Measurements from ENCODE around the gene SLC22A23.
A peak's percentile ranks its signal among the peaks of the same experiment; 100 is the strongest.

The SLC22A23 gene

DNA sequence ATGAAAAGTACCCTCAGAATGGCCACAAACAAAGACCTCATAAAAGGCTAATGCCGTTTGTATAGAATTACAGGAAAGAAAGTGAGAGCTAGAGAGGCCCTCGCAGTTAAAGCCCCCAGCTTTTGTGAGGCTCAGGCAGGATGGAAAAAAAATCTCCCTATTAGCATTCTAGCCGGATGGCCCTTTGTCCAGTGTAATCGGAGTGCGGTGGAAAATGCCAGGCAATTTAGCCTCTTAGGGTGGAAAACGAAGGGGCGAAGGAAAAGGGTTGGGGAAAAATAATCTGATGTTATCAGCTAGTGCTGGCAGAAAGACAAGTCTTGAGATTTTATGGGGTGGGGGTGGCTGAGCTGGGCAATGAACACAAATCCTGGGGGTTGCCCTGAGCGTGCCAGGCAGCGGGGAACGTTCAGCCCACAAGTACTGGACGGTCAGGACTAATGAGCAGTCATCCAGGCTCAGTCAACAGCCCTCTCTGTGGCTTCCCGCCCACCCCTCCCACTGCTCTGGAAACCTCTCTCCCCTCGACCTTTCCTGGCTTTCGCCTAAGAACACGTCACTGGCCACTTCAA, 105.7 kb downstream of the SLC22A23 start:
- DNase-seq = no peak

DNA sequence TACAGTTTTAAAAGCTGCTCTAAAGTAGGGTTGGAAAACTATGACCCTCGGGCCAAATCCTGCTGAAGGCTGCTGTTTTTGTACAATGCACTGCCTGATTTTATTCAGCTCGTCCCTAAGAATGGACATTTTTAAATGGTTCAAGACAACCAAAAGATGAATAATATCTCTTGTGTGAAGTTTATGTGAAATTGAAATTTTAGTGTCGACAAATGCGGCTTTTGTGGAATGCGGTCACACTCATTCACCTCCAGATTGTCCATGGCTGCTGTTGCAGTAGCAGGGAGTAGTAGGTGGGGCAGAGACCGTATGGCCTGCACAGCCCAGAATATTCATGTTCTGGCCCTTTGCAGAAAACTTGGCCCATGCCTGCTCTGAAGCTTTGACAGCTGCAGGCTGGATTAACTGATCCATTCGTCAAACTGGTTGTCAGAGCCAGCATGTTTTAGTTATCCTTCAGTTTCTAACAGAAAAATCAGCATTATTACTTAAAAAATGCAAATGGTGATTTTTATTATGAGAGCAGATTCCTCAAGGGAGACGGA, 106.5 kb downstream of the SLC22A23 start:
- no peak for DNase-seq

DNA sequence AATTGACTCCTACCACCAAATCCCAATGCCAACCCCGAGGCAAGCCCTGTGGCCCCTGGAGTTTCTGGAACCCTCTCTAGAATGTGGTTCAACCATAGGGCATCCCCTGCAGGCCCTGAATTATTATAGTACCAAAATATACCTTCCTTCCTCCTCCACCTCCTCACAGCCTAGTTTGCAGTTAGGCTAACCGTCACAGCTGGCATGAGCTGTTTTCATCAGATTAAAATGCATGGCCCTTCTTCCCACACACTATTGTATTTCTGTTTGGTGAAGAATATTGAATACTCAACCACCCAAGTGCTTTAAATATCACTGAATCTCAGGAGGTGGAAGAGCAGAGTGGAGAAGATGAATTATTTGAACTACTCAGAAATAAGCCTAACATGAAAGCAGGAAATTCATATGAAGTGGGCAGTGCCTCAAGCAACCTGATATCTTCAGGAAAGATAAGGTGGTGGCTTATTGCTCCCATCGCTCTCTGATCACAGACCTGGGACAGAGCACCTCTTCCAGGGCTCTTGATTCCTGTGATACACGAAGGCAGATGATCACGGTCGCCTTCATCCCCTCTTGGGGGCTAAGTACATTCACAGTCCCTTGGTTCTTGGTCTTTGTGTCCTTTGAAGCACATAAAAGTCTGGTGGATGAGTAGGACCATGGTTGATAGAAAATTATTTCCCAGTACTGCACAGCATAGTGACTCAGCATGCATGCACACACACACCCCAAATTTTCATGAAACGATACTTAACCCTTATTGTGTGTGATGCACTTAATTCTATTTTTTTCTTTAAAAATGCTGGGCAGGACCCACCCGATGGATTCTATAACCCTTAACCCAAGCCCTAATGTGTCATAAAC, 107.2 kb downstream of the SLC22A23 start:
- no peak for DNase-seq

DNA sequence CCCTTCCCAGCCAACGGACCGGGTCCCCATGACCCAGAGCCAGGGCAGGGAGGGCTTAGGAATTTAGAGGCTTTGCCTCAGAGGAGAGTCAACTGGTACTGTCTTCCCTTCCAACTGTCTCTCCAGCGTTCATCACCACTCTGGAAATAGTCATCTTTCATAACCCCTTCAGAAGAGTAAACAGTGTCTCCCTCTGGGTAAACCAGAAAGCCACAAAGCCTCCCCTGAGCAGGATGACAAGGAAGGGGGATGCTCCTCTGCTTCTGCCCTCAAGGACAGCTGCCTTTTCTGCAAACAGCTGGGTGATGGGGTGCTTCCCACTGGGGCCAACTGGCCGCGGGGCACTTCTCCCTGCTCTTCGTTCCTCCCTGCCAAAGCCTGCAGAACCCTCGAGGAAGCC, 108.0 kb downstream of the SLC22A23 start:
- no peak for DNase-seq

DNA sequence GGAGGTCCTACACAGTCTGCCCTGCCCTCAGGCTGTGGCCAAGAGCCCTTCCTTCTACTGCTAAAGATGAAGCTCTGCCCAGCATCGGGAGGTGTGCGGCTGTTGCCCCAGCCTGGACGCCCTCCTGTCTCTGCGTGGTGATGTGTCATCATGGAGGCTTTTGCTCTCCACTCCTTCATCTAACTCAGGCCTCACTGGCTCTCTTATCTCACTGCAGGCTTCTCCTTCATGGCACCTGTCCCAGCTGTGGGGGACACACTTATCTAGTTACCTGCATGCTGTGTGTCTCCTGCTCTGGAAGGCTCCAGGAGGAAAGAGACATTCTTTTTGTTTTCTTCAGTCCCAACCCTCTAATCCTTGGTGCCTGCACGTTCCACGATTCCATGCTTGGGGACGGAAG, 109.0 kb downstream of the SLC22A23 start:
- no peak for DNase-seq

DNA sequence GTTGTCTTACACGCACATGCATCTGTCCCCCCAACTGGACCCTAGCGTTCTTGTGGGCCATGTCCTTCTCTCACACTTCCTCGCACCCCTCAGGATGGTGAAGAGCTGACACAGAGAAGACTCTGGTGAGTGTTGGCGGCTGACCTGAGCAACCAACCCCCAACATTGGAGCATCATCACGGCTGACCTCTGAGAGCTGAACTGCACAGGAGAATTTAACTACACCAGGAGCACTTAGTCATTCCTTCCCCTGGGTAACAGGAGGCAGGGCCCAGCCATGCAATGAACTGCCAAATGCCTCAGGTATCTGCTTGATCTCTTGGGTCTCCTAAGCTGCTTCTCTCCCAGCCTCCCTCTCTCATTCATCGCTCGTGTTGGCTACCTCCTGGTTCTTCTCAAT, 109.6 kb downstream of the SLC22A23 start:
- no peak for DNase-seq

DNA sequence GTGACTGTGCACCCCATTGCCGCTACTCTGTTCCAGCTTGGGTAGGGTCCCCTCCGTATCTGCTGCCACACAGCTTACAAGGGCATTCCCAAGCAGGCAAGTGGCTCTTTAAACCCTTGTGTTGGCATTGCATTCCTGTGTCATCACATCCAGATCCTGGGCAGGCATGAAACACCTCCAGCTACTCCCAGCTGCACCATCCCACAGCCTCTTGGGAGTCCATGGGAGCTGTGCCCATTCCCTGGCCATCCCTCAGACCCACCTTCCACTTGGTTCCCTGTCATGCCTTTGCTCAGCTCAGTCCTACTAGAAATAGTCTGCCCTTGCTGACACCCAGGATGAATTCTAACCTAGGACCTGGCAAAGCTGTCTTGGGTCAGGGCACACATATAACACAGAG, 110.4 kb downstream of the SLC22A23 start:
- no peak for DNase-seq

DNA sequence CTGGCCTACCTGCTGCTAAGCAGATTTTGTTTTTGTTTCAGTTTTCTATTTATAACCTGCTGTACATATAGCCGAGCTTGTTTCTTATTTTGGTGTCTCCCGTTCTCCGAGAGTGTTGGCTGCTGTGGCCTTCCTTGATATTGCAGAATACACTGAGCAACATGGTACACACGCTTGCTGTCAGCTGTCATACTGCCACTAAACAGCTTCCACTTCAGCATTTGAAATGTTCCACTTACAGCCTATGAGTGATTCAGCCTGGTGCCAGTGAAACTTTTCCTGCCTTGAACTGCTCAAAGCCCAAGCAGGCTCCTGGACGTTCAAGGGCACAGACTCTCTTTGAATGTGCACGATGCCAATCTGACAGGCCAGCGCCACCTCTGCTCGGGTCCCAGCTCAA, 111.0 kb downstream of the SLC22A23 start:
- DNase-seq = peak; percentile 40

DNA sequence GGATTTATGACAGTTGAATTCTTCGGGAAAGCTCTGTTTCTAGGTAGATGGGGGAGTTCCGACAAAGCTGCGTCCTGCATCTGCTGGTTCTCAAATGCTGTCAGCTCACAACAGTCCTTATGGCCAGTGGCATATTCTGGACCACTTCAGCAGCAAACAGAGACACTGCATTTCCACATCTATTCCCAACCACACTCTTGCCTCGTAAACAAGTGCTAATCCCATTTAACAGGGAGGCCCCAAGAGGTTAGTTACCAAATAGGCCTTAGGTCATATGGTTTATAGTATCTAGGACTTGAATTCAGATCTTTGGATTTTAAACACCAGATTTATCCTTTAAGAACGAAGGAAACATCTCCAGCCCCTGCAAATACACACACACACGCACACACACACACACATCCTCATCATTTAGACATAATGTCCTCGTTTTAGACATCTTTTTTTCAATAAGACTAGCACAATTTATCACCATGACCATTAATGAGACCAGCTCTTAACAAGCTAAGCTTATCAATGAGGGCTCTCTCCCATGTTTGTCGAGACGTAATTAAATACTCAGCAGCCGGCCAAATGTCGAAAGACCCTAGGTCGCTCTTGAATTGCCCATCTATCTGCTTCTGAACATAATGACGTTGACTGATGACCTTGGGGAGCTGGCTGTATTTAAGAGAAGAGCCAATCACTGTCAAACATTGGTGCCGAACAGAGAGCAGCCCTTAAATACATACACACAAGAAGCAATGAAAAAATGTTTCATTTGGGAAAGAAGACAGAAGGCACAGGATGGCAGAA, 113.6 kb downstream of the SLC22A23 start:
- DNase-seq = no peak

DNA sequence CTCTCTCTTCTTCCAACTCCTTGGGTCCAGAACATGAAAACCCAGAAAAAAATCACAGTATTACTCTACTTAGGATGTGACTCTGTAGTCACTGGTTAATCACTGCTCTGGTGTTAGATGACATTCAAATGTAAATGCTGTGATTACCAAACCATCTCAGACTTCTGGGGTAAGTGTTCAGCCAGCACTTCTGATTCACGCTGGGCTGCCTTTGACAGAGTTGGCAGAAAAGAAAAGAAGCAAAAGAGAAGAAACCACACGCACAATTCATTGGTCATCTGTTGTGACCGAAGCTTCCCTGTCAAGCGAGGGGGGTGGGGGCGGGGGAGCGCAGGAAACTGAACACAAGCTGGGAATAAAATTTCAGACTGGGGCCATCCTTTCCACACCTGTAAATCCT, 115.4 kb downstream of the SLC22A23 start:
- no peak for DNase-seq

DNA sequence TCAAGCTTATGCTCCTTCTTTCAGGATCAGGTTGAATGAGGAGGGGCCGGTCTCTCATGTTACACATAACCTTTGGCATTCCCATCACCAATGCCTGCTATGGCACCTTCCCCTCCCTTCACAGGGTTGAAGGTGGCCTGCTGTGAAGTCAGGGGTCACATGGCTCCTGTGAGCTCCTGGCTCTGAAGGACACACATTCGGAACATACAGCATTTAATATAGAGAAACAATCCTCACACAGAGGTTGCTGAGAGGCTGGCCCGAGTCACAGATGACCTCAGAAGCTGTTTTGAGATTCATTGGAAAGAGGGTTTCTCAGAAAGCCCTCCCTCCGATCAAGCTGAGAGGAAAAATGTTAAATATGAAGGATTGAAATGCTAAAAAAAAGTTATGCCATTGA, 116.0 kb downstream of the SLC22A23 start:
- no peak for DNase-seq

DNA sequence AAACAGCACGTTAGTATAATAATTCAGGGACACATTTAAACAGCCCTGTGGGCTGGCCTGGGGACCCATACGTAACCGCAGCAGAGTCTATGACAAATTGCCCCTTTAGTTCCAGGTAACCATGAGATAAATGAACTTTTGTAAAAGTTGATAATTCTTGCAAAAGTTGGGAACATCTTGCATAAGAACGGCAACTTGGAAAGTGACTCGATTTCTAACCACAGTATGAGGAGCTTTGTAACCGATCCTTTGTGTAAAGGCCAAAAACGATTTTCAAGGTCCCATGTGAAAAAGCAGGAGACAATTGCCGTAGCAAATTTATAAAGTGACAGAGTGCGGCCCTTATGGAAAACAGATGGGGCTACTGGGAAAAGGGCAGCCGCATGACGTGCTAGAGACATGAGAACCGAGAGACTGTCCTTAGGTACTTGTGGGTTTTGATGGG, 116.5 kb downstream of the SLC22A23 start:
- no peak for DNase-seq

DNA sequence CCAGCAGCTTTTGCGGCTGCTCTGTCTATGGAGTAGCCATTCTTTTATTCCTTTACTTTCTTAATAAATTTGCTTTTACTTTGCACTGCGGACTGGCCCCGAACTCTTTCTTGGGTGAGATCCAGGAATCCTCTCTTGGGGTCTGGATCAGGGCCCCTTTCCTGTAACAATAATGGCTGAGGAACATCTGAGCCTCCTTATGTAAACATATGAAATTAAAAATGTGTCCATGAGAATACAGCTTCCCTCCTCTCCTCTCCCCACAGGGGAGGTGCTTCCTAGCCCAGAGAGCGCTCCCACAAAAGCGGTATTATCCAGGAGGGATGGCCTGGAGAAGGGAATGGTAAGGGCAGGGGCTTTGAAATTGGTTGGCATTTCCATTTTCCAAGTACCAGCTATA, 117.0 kb downstream of the SLC22A23 start:
- DNase-seq = no peak

DNA sequence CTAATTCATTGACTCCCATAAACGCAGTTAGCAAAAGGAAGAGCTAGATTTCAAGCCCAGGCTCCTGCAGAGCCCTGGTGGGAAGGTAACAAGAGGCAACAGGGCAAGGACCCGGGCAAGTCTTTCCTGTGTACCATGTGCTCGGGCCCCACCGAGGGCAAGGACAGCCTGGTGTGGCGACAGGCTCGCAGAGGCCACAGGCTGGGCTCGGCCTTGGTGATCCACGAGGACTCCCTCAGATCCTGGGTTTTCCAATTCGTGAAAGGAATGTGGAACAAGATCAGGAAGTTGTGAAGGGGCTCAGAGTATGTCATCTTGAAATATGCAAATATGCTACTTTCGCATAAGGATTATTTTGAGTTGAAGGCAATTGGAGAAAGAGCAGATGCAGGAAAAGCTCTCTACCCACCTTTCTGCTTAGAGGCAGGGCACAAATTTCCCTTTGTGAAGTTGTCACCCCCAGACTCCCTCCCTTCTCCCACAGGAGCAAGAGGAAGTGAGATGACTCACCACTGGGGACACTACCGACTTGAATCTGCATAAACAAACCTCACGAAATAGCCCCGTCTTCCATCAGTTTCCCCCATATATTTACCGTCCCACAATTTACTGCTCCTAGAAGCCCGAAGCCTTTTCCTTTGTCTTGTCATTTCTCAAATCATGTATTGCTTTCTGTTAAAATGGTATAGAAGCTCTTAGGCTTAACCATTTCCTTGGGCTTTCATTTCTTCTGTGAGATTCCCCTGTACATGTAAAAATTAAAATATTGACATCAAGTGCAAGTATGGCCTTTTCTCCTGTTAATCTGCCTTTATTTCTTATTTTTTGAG, 119.1 kb downstream of the SLC22A23 start:
- DNase-seq = no peak

DNA sequence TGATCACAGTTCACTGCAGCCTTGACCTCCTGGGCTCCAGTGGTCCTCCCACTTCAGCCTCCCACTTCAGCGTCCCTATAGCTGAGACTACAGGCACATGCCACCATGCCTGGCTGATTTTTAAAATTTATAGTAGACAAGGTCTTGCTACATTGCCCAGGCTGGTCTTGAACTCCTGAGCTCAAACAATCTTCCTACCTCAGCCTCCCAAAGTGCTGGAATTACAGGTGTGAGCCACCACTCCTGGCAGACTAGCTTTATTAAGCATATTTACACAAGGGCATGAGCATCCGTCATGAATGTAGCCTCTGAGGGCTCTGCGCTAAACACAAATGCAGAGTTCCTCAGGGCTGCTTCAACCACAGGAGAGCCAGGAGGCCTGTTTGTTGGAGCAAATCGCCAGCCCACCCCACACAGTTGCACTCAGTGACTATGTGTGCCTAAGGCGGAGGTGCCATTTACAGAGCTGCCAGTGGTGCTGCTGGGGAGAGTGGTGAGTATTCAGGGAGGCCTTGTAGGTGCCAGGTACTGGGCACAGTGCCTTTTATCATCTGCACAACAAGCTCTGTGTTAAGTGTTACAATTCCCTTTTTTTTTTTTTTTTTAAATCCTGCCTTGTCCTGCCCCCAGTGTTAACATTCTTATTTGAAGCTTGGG, 119.9 kb downstream of the SLC22A23 start:
- DNase-seq = no peak

DNA sequence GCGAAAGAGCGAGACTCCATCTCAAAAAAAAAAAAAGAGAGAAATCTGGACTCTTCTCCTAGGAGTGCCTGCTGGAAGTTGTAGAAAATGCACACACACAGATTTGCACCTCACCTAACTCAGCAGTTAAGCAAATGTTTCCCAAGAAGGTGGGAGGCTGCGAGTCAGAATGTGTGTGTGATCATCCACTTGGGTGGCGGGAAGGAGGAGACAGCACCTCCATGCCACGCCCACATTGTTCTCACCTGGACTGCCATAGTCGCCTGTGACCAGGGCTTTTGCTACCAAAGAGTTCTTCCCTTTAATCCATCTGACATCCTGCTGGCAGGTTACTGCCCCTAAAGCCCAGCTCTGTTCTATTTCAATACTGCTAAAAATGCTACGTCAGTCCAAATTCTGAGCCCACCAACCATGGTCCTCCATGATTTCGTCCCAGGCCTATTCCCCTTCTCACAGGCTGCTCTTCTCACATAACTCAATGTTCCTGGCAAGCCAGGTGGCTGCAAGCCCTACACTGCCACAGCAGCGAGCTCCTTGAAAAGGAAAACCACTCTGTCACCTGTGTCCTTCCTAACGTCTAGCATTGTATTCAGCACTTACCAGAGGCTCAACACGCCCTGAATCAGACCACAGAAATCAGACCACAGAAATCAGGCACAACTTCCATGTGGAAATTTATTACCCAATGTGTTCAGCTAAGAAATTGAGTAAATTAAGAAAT, 120.6 kb downstream of the SLC22A23 start:
- DNase-seq = peak; percentile 68

DNA sequence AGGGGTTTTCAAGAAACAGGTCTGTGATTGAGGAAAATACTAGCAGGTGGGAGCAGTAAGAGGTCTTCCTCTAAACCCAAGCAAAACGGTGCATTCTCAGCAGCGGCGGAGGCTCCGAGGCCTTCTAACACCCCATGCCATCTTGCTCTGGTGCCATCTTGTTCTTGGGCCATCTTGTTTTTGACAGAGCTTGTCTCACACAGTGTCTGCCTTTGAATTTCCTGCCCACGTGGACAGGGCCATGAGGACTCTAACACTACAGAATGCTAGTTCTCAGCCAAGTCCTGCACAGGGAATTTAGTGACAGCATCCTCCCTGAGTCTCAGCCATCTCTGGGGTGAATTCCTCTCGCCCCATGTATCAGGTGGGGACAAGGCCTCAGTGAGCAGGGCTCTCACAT, 121.7 kb downstream of the SLC22A23 start:
- no peak for DNase-seq

DNA sequence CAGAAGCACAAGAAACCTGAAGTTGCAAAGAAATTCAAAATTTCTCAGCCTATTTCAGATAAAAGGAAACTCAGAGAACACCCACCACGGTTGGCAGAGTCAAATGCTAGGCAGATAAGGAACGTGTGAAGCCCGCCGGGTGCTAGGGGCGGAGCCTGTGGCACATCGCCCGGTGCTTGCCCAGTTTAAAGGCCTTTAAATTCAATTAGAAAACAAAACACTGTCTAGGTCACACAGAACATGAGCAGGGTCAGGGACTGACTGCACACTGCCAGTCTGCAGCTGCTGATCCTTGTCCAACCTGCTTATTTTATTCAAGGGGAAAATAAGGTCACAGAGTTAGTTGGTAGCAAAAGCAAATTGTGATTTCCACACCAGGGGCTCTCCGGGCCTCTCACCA, 122.3 kb downstream of the SLC22A23 start:
- DNase-seq = no peak

DNA sequence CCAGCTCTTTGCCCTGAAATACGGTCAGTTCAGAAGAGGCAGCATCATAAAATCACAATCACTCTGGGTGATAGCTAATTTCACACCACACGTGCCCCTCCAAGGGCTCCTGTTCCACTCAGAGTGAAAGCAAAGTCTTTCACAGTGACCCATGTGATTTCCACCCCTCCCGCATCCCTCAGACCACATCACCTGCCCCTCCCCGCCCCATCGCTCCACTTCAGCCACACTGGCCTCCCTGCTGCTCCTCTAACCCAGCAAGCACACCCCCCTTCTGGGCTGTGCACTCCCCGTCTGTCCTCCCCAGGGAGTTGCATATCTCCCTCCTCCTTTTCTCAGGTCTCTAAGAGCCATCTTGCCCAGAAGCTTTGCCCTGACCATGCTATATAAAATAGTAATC, 123.6 kb downstream of the SLC22A23 start:
- DNase-seq = peak; percentile 56

DNA sequence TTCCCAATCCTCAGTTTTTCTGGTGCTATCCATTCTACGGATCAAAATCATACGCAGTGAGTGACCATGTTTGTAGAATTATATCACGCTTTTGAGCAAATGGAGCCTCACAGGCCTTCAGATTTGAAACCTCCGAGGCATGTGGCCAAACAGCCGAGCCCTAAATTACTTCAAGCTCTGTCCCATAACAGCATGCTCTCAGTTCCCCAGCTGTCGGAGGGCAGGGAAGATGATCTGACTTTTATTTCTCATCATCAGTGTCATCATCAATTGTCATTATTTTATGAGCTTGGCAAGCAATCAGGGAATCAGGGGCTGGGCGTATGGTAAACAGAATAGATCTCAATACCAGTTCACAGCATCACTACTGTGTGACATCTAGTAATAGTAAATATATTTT, 124.9 kb downstream of the SLC22A23 start:
- DNase-seq = no peak

DNA sequence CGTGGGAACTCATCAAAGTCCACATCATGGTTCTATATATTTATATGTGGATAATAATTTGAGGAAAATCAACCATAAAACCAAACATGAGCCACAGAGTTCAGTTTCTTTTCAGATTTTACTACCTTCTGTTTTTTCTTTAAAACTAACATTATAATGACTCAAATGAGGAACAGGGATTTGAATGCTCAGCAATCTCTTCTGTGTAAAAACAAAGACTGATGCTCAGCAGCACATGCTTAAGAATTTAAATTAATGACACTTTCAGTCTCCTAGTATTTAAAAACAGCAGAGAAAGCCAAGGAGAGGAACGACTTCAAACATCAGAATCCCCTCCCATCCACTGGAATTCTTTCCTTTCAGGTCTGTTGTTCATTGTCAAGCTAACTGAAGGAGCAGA, 125.4 kb downstream of the SLC22A23 start:
- DNase-seq = no peak

All from NCI-H187 treated with DMSO at 0.1 percent for 48 hours (cell line).